C4-2B (cell line): ENCODE results near the gene CCDC97.

Experiments
- CTCF ChIP-seq: fragments of 450-650 bp; conservative IDR thresholded peaks from 2 replicates; pipeline ENCODE4 v1.5.1; 2017; ENCODE audit warnings: mild to moderate bottlenecking
- ZFX ChIP-seq: fragments of 450-650 bp; IDR thresholded peaks from 2 replicates; pipeline ENCODE4 v1.6.1; 2017

GRCh38 chr19:41341669-41342490 lies 31.9 kb downstream of the CCDC97 start:
- TF ChIP-seq CTCF: no peak
- TF ChIP-seq ZFX: no peak
